IPS-18a (cell line): ENCODE results near the gene PIEZO1.

ENCODE experiments used
- H3K27ac ChIP-seq: one replicate; pipeline ENCODE4 v1.5.1; 2013; ENCODE audit warnings: low read length
- H3K27me3 ChIP-seq: one replicate; pipeline ENCODE4 v1.6.1; 2013; ENCODE audit warnings: mild to moderate bottlenecking, low read length; ENCODE audit not compliant: control insufficient read depth, insufficient read depth
- H3K36me3 ChIP-seq: one replicate; pipeline ENCODE4 v1.6.1; 2013; ENCODE audit warnings: low read depth, low read length; ENCODE audit not compliant: control insufficient read depth
- H3K4me1 ChIP-seq: one replicate; pipeline ENCODE4 v1.6.1; 2013; ENCODE audit warnings: low read depth, low read length; ENCODE audit not compliant: control insufficient read depth
- H3K4me3 ChIP-seq: one replicate; pipeline ENCODE4 v1.5.1; 2013; ENCODE audit warnings: low read length
- H3K9ac ChIP-seq: one replicate; pipeline ENCODE4 v1.6.1; 2013; ENCODE audit warnings: mild to moderate bottlenecking, low read length, moderate library complexity
- H3K9me3 ChIP-seq: one replicate; pipeline ENCODE4 v1.6.1; 2013; ENCODE audit warnings: low read depth, low read length; ENCODE audit not compliant: control insufficient read depth

Gene PIEZO1

DNA sequence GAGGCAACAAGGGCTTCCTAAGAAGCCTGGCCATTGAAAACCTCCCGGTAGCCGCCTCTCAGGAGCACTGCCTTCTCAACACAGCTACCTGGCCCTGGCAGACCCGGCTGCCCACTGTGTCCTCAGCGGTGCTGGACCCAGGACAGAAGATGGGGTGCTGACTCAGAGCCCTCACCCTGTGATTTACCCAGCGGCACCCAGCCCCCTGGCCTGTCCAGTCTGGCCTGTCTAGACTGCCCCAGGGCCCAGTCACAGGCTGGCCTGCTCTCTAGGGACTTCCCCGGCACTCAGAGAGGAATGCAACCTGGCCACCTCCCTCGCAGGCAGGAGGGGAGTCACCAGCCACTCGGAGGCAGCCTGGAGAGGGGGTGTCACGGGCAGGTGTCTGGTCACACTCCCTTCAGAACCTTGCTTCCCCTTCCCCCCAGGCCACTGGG lies 20.1 kb downstream of the PIEZO1 start:
- H3K4me1 ChIP-seq, result peaks cover 22% of the 10 kb centered on the region
- H3K27ac ChIP-seq, result no peak overlapping the region
- H3K9ac ChIP-seq, result no peak overlapping the region
- no peaks in the 10 kb centered on the region for H3K36me3 ChIP-seq
- H3K27me3 ChIP-seq, result no peaks in the 10 kb centered on the region
- H3K4me3 ChIP-seq, result no peak overlapping the region
- H3K9me3 ChIP-seq, result no peaks in the 10 kb centered on the region

DNA sequence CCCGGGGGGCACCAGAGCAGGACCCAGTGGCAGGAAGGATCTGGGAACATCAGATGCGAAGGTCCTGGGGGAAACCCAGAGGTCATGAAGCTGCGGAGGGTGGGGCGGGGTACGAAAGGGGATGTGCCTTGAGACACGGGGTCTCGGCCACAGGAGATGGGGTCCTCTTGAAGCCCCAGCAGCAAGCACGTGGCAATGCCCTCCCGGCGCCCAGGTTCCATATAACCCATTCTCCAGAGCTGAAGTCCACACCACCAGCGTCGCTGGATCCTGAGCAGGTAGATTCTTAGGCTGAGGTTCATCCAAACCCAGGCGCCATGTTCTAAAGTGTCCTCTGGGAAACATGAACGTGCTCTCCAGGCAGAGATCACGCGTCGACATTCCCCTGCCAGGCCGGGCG lies 20.9 kb downstream of the PIEZO1 start:
- H3K27me3 ChIP-seq, result no peaks in the 10 kb centered on the region
- H3K36me3 ChIP-seq, result no peaks in the 10 kb centered on the region
- no peak overlapping the region for H3K9ac ChIP-seq
- H3K4me1 ChIP-seq, result peaks cover 18% of the 10 kb centered on the region
- no peaks in the 10 kb centered on the region for H3K9me3 ChIP-seq
- H3K27ac ChIP-seq, result no peak overlapping the region
- H3K4me3 ChIP-seq, result no peak overlapping the region

DNA sequence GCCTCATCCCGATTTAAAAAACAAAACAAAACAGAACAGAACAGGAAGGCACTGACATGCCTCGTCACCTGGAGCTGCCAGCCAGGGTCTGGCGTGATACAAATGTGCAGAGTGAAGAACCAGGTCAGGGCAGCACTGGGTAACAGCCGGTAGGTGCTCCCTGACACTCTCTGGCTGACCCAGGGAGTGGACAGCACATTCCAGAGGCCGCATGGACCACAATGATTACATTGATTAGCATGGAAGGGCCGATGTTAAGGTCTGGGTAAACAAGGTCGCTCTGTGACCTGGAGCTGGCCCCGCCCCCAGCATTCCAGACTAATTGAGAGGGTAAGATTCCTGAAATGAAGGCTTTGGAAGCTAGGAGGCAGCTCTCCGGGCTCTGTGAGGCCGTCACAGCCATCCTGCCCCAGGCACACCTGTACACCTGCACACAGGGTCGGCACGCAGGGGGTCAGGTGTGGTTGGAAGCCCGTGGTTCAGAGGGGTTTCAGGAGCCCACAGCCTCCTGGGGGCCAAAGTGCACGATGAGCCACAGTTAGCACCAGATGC lies 21.4 kb downstream of the PIEZO1 start:
- Histone ChIP-seq H3K36me3 (no peaks in the 10 kb centered on the region), H3K27ac (peak overlapping the region; percentile 27), H3K27me3 (no peaks in the 10 kb centered on the region), H3K4me3 (no peak overlapping the region), H3K9ac (no peak overlapping the region), H3K4me1 (peaks cover 22% of the 10 kb centered on the region), H3K9me3 (no peaks in the 10 kb centered on the region)

DNA sequence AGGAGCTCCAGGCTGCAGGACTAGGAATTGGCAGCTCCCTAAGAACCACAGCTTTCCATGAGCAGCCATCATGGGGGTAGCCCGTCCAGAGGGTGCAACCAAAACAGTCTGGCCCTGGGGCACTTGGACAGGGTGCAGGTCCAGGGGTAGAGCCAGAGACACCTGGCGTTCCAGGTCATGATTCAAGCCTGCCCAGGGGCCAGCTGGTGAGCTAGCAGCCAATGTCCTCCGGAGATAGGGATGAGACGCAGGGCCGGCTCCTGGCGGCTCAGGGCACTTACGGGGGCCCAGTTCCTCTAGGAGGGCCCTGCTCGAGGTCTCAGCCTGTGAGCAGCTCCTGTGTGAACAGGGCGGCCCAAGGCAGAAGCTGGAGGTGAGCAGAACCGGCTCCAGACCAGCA lies 22.1 kb downstream of the PIEZO1 start:
- H3K9ac ChIP-seq, result no peak overlapping the region
- H3K4me3 ChIP-seq, result no peak overlapping the region
- peaks cover 22% of the 10 kb centered on the region for H3K4me1 ChIP-seq

DNA sequence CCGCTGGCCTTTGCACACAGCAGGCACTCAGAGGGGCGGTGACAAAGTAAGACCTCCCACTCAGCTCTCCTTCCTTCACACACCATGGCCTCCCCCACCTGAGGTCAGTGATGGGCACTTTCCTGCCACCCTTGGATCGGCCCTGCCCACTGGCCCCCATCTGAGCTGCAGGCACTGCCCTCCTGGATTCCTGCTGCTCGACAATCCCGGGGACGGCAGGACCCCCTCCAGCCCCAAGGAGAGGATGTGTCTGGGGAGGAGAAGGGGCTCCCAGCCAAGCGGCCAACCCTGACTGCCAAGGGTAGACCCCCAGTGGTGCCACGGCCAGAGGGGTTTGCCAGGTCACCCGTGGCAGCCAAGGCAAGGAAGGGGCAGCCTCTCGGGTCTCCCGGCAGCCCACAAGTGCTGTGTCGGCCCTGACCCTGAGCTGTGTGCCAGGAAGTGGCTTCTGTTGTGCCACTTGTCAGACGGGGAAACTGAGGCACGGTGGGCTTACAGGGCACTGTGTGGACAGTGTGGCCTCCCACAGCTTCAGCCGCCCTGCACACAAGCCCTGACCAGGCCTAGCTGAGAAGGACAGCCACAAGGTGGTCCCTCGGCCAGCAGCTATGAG lies 22.7 kb downstream of the PIEZO1 start:
- H3K4me1 ChIP-seq, result peaks cover 22% of the 10 kb centered on the region

More for the DNA sequence above, 22.1 kb downstream of the PIEZO1 start:
- Histone ChIP-seq H3K9me3 (no peaks in the 10 kb centered on the region), H3K27me3 (no peaks in the 10 kb centered on the region), H3K27ac (peak overlapping the region; percentile 27), H3K36me3 (no peaks in the 10 kb centered on the region)

DNA sequence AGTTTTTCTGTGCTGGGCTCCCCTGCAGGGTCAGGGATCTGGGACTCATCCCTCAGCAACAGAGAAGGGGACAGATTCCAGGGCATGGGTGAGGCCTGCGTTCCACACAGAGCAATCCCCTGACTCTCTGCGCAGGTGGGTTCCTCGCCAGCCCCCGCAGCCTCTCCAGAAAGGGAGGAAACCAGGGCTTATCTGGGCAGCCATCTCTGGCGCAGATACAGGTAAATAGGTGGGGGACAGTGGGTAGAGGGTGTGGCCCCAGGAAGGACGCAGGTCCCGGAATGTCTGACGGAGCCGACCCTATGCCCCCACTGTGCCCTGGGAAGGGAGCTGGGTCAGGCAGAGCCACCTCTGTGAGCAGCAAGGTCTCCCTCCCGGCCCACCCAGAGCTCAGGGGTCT lies 23.2 kb downstream of the PIEZO1 start:
- H3K4me1 ChIP-seq, result peaks cover 22% of the 10 kb centered on the region
- no peaks in the 10 kb centered on the region for H3K36me3 ChIP-seq
- no peak overlapping the region for H3K4me3 ChIP-seq
- H3K27ac ChIP-seq, result no peak overlapping the region
- no peaks in the 10 kb centered on the region for H3K9me3 ChIP-seq
- no peak overlapping the region for H3K9ac ChIP-seq
- no peaks in the 10 kb centered on the region for H3K27me3 ChIP-seq

More for the DNA sequence above, 22.7 kb downstream of the PIEZO1 start:
- H3K27me3 ChIP-seq, result no peaks in the 10 kb centered on the region
- no peak overlapping the region for H3K4me3 ChIP-seq
- H3K9me3 ChIP-seq, result no peaks in the 10 kb centered on the region
- no peaks in the 10 kb centered on the region for H3K36me3 ChIP-seq
- no peak overlapping the region for H3K9ac ChIP-seq
- no peak overlapping the region for H3K27ac ChIP-seq

DNA sequence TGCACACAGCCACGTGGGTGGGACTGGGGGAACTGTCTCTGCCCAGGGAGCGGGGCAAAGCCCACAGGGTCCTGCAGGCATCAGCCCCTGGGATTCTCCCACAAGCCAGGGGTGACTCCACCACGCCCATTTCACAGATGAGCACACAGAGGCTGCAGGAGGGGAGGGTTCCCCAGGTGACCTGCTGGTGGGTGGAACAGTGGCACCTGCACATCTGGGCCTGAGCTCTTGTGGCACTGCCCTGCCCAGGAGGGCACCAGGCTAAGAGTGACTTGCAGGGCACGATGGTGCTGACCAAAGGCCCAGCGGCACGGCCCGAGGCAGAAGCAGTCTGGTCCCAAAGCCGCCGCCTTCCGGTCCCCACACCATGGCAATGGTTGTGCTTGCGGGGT lies 23.9 kb downstream of the PIEZO1 start:
- H3K36me3 ChIP-seq, result no peaks in the 10 kb centered on the region
- H3K4me1 ChIP-seq, result peaks cover 22% of the 10 kb centered on the region
- no peak overlapping the region for H3K27ac ChIP-seq
- H3K27me3 ChIP-seq, result no peaks in the 10 kb centered on the region
- no peaks in the 10 kb centered on the region for H3K9me3 ChIP-seq
- no peak overlapping the region for H3K9ac ChIP-seq
- H3K4me3 ChIP-seq, result no peak overlapping the region

DNA sequence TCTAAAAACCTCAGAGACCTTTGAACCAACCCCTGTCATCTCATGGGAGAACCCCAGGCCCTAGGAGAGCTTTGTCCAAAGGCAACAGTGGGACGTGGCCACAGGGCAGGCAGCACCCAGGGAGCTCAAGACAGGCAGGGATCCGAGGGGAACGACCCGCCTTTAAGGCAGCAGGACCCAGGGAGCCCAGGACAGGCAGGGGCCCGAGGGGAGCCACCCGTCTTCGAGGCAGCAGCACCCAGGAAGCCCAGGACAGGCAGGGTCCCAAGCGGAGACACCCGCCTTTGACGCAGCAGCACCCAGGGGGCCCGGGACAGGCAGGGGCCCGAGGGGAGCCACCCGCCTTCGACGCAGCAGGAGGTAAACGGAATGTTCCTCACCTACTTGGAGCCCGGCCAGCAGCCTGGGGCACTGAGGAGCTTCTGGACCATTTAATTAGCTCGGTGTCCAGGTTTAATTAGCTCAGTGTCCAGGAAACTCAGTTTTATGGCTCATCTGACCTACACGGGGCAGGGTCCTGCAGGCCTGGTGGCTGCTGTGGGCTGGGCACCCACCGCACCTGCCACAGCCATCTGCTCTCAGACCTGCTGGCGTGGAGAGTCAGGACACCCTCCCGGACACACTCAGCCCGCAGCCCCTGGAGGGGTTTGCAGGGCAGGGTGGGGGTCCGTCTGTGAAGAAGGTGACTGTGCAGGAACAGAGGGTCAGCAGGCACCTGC lies 24.4 kb downstream of the PIEZO1 start:
- Histone ChIP-seq H3K27me3 (no peaks in the 10 kb centered on the region), H3K9ac (no peak overlapping the region), H3K9me3 (no peaks in the 10 kb centered on the region), H3K4me1 (peaks cover 22% of the 10 kb centered on the region), H3K27ac (no peak overlapping the region), H3K36me3 (no peaks in the 10 kb centered on the region), H3K4me3 (no peak overlapping the region)

DNA sequence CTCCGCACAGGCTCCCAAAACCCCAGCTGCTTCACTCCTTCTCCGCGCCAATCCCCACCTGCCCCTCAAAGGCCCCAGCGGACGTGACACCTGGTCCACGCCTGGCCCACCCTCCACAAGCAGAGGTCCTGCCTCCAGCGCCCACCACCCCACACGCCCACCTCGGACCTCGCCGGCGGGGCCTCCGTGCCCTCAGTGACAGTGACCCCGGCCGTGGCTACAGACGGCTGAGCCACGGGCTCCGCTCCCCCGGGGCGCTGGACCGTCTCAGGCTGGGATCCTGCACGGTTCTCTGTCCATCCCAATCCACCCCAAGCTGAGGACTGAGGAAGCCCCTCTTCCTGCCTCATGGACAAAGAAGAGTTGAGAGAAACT lies 25.1 kb downstream of the PIEZO1 start:
- Histone ChIP-seq H3K9me3 (no peaks in the 10 kb centered on the region), H3K4me3 (no peak overlapping the region), H3K27ac (no peak overlapping the region), H3K27me3 (no peaks in the 10 kb centered on the region), H3K36me3 (no peaks in the 10 kb centered on the region), H3K4me1 (peaks cover 25% of the 10 kb centered on the region), H3K9ac (no peak overlapping the region)

DNA sequence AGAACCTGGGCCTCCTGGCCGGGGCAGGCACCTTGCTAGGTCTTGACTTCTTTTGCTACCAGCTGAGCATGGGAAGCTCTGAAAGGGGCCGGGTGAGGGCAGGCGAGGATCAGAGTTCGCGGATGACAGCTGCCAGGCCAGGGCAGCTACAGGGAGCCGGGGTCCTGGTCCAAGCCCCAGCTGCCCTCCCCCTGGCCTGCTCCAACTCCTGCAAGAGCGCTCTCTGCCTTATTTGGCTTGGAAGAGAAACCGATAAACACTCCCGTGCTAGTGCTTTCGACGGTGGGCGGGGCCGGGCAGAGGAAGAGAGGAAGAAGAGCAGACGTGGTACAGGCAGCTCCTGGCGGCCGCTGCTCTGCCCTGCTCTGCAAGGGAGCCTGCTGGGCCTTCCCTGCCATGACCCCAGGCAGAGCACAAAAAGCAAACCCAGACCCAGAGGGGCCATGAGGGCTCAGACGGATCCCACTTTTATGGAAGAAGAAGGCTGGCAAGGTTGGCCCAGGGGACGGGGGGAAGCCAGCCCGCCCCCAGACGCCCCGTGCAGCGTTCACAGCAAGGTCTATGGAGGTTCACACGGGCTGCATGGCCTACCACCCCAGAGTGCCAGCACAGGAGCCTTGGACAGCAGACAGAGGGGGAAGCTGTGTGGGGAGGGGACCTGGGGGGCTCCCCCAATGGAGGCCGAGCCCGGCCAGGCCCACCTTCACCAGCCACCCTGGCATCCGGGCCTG lies 25.6 kb downstream of the PIEZO1 start:
- Histone ChIP-seq H3K9me3 (no peaks in the 10 kb centered on the region), H3K27ac (no peak overlapping the region), H3K9ac (no peak overlapping the region), H3K36me3 (no peaks in the 10 kb centered on the region), H3K4me3 (no peak overlapping the region), H3K4me1 (peaks cover 24% of the 10 kb centered on the region), H3K27me3 (no peaks in the 10 kb centered on the region)

DNA sequence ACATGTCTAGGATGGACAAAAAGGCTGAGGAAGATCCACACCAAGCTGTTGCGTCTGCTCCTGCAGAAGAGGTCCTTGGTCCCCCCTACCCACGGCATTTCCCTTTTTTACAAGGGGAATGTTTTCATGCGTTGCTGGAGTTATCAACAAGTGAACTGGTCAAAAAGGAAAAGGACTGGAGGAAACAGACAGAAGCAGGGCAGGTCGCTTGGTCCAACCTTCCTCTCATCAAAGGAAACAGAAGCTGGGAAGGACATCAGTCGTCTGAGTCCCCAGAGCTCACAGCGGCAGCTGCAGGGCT lies 26.1 kb downstream of the PIEZO1 start:
- Histone ChIP-seq H3K27me3 (no peaks in the 10 kb centered on the region), H3K4me1 (peaks cover 21% of the 10 kb centered on the region), H3K4me3 (no peak overlapping the region), H3K36me3 (no peaks in the 10 kb centered on the region), H3K27ac (no peak overlapping the region), H3K9ac (no peak overlapping the region), H3K9me3 (no peaks in the 10 kb centered on the region)
